Measurements from ENCODE around the gene POLR1B. TPM values are rescaled to one million over a fixed set of nuclear protein-coding genes. Genes with fewer than 3 reads are reported as not detected.
"Not testable (repeated sequence)": the region's sequence is repeated elsewhere in the genome, so short reads cannot be mapped to it uniquely, and the experiment has no call there.

The POLR1B gene
- total RNA-seq, 1 experiment from 2014 or later: 31.7 TPM

DNA sequence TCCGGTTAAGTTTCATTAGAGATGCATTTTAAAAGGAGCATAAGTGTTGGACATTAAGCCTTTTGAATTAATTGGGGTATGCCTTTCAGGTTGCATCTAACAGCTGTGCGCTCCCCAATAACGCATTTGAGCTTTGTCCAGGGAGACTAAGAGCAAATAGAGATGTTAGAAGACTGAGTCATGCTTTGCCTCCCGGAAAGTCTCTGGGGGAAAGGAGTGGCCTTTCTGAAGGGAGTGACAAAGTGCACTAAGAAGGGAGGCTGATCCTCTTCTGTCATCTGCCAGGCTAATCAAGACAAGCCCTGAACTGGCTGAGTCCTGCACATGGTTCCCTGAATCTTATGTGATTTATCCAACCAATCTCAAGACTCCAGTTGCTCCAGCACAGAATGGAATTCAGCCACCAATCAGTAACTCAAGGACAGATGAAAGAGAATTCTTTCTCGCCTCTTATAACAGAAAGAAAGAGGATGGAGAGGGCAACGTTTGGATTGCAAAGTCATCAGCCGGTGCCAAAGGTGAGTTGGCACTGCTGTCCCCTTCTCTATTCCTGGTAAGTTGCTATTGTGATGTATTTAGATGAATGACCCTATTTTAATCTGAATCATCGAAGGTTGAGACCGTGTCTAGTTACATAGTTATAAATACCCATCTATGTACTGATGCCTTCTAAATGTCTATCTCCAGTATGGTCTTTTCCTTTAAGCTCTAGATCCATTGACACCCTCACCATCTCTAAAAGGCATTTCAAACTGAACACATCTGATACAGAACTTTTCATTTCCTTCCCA lies 48.2 kb upstream of the POLR1B start:
- Histone ChIP-seq H3K27me3 (ENCODE audit: low read length) (no peaks in the 10 kb centered on the region), H3K4me2 (ENCODE audit: low read length) (peak overlapping the region; percentile 75), H3K79me2 (ENCODE audit: low read length) (peaks cover 17% of the 10 kb centered on the region; the same call in 1 of the 2 replicates), H2AFZ (ENCODE audit: low read length) (no peak overlapping the region), H3K27ac (ENCODE audit: low read length) (peak overlapping the region; percentile 84), H3F3A (ENCODE audit: low read length, unreplicated experiment) (peaks cover 7% of the 10 kb centered on the region), H3K9me2 (replicated peaks; ENCODE audit: low read length) (no peaks in the 10 kb centered on the region), H4K20me1 (ENCODE audit: low read length) (no peaks in the 10 kb centered on the region), H3K4me3 (ENCODE audit: low read length) (peak overlapping the region; percentile 25; the same call in 1 of the 2 replicates), H3K9me3 (ENCODE audit: low read length) (no peaks in the 10 kb centered on the region), H3K9ac (ENCODE audit: low read length) (peak overlapping the region; percentile 42), H3K4me1 (ENCODE audit: insufficient read depth, low read length) (peaks cover 44% of the 10 kb centered on the region), H3K36me3 (ENCODE audit: low read depth, low read length) (peaks cover 9% of the 10 kb centered on the region)
- ATAC-seq: peak; percentile 91
- intact Hi-C loops (cut with micrococcal nuclease): no loop called here
- DNase-seq: peak; percentile 86
- POLR2A ChIA-PET (ENCODE audit: unreplicated experiment): no interaction called here
- CTCF ChIA-PET: no interaction called here
- BruUV-seq (replicated peaks): TSS peak; percentile 72
- no peak for TF ChIP-seq EZH2phosphoT487 (IDR thresholded peaks at IDR 0.05; ENCODE audit: borderline replicate concordance, low read length)
- TF ChIP-seq, protein P1, sequence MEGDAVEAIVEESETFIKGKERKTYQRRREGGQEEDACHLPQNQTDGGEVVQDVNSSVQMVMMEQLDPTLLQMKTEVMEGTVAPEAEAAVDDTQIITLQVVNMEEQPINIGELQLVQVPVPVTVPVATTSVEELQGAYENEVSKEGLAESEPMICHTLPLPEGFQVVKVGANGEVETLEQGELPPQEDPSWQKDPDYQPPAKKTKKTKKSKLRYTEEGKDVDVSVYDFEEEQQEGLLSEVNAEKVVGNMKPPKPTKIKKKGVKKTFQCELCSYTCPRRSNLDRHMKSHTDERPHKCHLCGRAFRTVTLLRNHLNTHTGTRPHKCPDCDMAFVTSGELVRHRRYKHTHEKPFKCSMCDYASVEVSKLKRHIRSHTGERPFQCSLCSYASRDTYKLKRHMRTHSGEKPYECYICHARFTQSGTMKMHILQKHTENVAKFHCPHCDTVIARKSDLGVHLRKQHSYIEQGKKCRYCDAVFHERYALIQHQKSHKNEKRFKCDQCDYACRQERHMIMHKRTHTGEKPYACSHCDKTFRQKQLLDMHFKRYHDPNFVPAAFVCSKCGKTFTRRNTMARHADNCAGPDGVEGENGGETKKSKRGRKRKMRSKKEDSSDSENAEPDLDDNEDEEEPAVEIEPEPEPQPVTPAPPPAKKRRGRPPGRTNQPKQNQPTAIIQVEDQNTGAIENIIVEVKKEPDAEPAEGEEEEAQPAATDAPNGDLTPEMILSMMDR (conservative IDR thresholded peaks at IDR 0.05; ENCODE audit: low read depth, low read length): no peak
- no peak for TF ChIP-seq EZH2 (IDR thresholded peaks at IDR 0.05; ENCODE audit: low read length, unreplicated experiment)

GRCh38 chr2:112494828-112495227 lies 47.4 kb upstream of the POLR1B start:
- ChIA-PET POLR2A (ENCODE audit: unreplicated experiment) (no interaction called here), CTCF (no interaction called here)
- no peak for ATAC-seq
- H3K27me3 ChIP-seq (ENCODE audit: low read length): no peaks in the 10 kb centered on the region
- TF ChIP-seq, protein P1 (conservative IDR thresholded peaks at IDR 0.05; ENCODE audit: low read depth, low read length): no peak
- no peak for TF ChIP-seq EZH2 (IDR thresholded peaks at IDR 0.05; ENCODE audit: low read length, unreplicated experiment)
- TF ChIP-seq EZH2phosphoT487 (IDR thresholded peaks at IDR 0.05; ENCODE audit: borderline replicate concordance, low read length): no peak
- H3K4me1 ChIP-seq (ENCODE audit: insufficient read depth, low read length): peaks cover 44% of the 10 kb centered on the region
- BruUV-seq (replicated peaks): no TSS peak
- H4K20me1 ChIP-seq (ENCODE audit: low read length): no peaks in the 10 kb centered on the region
- H3K27ac ChIP-seq (ENCODE audit: low read length): peak overlapping the region; percentile 84
- H3K9me3 ChIP-seq (ENCODE audit: low read length): no peaks in the 10 kb centered on the region
- intact Hi-C loops (cut with micrococcal nuclease): no loop called here
- no peaks in the 10 kb centered on the region for H3K9me2 ChIP-seq (replicated peaks; ENCODE audit: low read length)
- no peak for DNase-seq
- peaks cover 7% of the 10 kb centered on the region for H3F3A ChIP-seq (ENCODE audit: low read length, unreplicated experiment)
- H3K4me3 ChIP-seq (ENCODE audit: low read length): no peak overlapping the region
- H2AFZ ChIP-seq (ENCODE audit: low read length): no peak overlapping the region
- H3K36me3 ChIP-seq (ENCODE audit: low read depth, low read length): peaks cover 9% of the 10 kb centered on the region
- no peak overlapping the region for H3K4me2 ChIP-seq (ENCODE audit: low read length)
- H3K9ac ChIP-seq (ENCODE audit: low read length): no peak overlapping the region
- H3K79me2 ChIP-seq (ENCODE audit: low read length): peaks cover 12% of the 10 kb centered on the region; the same call in 1 of the 2 replicates

- intact Hi-C loops (cut with micrococcal nuclease); H3K27ac ChIP-seq (ENCODE audit: low read length); H3K9me2 ChIP-seq (replicated peaks; ENCODE audit: low read length); ATAC-seq; H3K36me3 ChIP-seq (ENCODE audit: low read depth, low read length); H3K4me2 ChIP-seq (ENCODE audit: low read length); H3K79me2 ChIP-seq (ENCODE audit: low read length); H2AFZ ChIP-seq (ENCODE audit: low read length); H3K9me3 ChIP-seq (ENCODE audit: low read length); H3K9ac ChIP-seq (ENCODE audit: low read length); DNase-seq; H4K20me1 ChIP-seq (ENCODE audit: low read length); BruUV-seq (replicated peaks); H3F3A ChIP-seq (ENCODE audit: low read length, unreplicated experiment); H3K27me3 ChIP-seq (ENCODE audit: low read length); CTCF ChIA-PET; H3K4me3 ChIP-seq (ENCODE audit: low read length); POLR2A ChIA-PET (ENCODE audit: unreplicated experiment): not testable (repeated sequence)
- peaks cover 39% of the 10 kb centered on the region for H3K4me1 ChIP-seq (ENCODE audit: insufficient read depth, low read length)
These were observed 46.4 kb upstream of the POLR1B start for GRCh38 chr2:112495878-112496277.

DNA sequence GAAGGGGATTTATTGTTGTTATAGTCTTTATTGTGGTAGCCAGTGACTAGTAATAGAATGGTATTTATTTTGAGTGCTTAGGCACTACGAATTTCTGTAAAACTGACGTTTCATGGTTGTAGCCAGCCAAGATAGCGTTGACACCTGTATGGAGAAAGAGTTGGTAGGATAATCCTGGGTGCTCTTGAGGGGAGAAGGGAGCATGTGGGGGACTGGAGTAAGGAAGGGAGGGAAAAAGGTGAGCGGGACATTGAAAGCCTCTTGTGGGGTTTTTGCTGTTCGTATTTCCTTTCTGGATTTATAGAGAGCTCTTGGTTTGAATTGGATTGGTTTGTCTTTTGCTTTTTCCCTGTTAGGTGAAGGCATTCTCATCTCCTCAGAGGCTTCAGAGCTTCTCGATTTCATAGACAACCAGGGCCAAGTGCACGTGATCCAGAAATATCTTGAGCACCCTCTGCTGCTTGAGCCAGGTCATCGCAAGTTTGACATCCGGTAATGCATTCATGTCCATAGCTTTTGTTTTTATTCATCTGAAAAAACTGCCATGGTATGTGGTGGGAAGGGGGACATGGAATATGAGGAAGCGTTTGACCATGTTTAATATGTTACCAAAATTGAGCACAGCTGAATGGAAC lies 41.3 kb upstream of the POLR1B start:
- BruUV-seq (replicated peaks); H2AFZ ChIP-seq (ENCODE audit: low read length): not testable (repeated sequence)

More for the DNA sequence above, 41.3 kb upstream of the POLR1B start:
- H3K9me2 ChIP-seq (replicated peaks; ENCODE audit: low read length); H3K36me3 ChIP-seq (ENCODE audit: low read depth, low read length); H3K27me3 ChIP-seq (ENCODE audit: low read length); H3K27ac ChIP-seq (ENCODE audit: low read length); POLR2A ChIA-PET (ENCODE audit: unreplicated experiment); H3K79me2 ChIP-seq (ENCODE audit: low read length); H3K4me1 ChIP-seq (ENCODE audit: insufficient read depth, low read length); H4K20me1 ChIP-seq (ENCODE audit: low read length); H3K9me3 ChIP-seq (ENCODE audit: low read length); H3F3A ChIP-seq (ENCODE audit: low read length, unreplicated experiment); intact Hi-C loops (cut with micrococcal nuclease); H3K4me2 ChIP-seq (ENCODE audit: low read length); H3K9ac ChIP-seq (ENCODE audit: low read length); H3K4me3 ChIP-seq (ENCODE audit: low read length): not testable (repeated sequence)
- ATAC-seq (peak; percentile 70), DNase-seq (peak; percentile 59)
- CTCF ChIA-PET: interaction anchor here (0.5 to 0.6 kb wide), 3 partner anchors 9 to 24 kb away, joined by 3 to 6 read pairs (median 4); no protein-coding TSS in a partner anchor
